ENCODE measurements around the gene SLC9A7. TPM values are rescaled to one million over a fixed set of nuclear protein-coding genes. Genes with fewer than 3 reads are reported as not detected.
"Not testable (repeated sequence)": the region's sequence is repeated elsewhere in the genome, so short reads cannot be mapped to it uniquely, and the experiment has no call there.

The SLC9A7 gene
- total RNA-seq, 2 donors from 2014 or later: 1.6 to 2.8 TPM

GRCh38 chrX:46737462-46737861, 21.5 kb downstream of the SLC9A7 start:
- Mint-ChIP-seq H3K36me3 (ENCODE audit: low read depth) (no peaks in the 10 kb centered on the region), H3K27ac (no peak overlapping the region), H3K27me3 (no peaks in the 10 kb centered on the region), H3K4me1 (no peaks in the 10 kb centered on the region), H3K4me3 (no peak overlapping the region)
- DNase-seq (no peak), ATAC-seq (no peak)
- no peaks in the 10 kb centered on the region for H3K9me3 ChIP-seq (ENCODE audit: control insufficient read depth, low read length, poor library complexity, severe bottlenecking)

GRCh38 chrX:46737041-46737440, 21.9 kb downstream of the SLC9A7 start:
- no peak overlapping the region for H3K4me3 Mint-ChIP-seq
- no peak overlapping the region for H3K27ac Mint-ChIP-seq
- H3K36me3 Mint-ChIP-seq (ENCODE audit: low read depth): no peaks in the 10 kb centered on the region
- no peaks in the 10 kb centered on the region for H3K27me3 Mint-ChIP-seq
- no peaks in the 10 kb centered on the region for H3K4me1 Mint-ChIP-seq
- no peak for ATAC-seq
- no peaks in the 10 kb centered on the region for H3K9me3 ChIP-seq (ENCODE audit: control insufficient read depth, low read length, poor library complexity, severe bottlenecking)
- DNase-seq: no peak

GRCh38 chrX:46735622-46736021, 23.3 kb downstream of the SLC9A7 start:
- H3K9me3 ChIP-seq (ENCODE audit: control insufficient read depth, low read length, poor library complexity, severe bottlenecking): no peaks in the 10 kb centered on the region
- no peak for DNase-seq
- Mint-ChIP-seq H3K36me3 (ENCODE audit: low read depth) (no peaks in the 10 kb centered on the region), H3K4me1 (no peaks in the 10 kb centered on the region), H3K27ac (no peak overlapping the region), H3K27me3 (no peaks in the 10 kb centered on the region), H3K4me3 (no peak overlapping the region)
- ATAC-seq: no peak

GRCh38 chrX:46733226-46733625, 25.7 kb downstream of the SLC9A7 start:
- DNase-seq (no peak), ATAC-seq (no peak)
- Mint-ChIP-seq H3K4me1 (peaks cover 2% of the 10 kb centered on the region), H3K27ac (no peak overlapping the region), H3K27me3 (no peaks in the 10 kb centered on the region), H3K4me3 (no peak overlapping the region), H3K36me3 (ENCODE audit: low read depth) (no peaks in the 10 kb centered on the region)
- no peaks in the 10 kb centered on the region for H3K9me3 ChIP-seq (ENCODE audit: control insufficient read depth, low read length, poor library complexity, severe bottlenecking)

GRCh38 chrX:46730765-46731164, 28.2 kb downstream of the SLC9A7 start:
- H3K27ac Mint-ChIP-seq: no peak overlapping the region
- H3K4me1 Mint-ChIP-seq: peaks cover 4% of the 10 kb centered on the region
- DNase-seq (no peak), ATAC-seq (no peak)
- H3K36me3 Mint-ChIP-seq (ENCODE audit: low read depth): no peaks in the 10 kb centered on the region
- H3K27me3 Mint-ChIP-seq: no peaks in the 10 kb centered on the region
- no peaks in the 10 kb centered on the region for H3K9me3 ChIP-seq (ENCODE audit: control insufficient read depth, low read length, poor library complexity, severe bottlenecking)
- no peak overlapping the region for H3K4me3 Mint-ChIP-seq

GRCh38 chrX:46727441-46727840, 31.5 kb downstream of the SLC9A7 start:
- no peaks in the 10 kb centered on the region for H3K27me3 Mint-ChIP-seq
- no peak for ATAC-seq
- peaks cover 4% of the 10 kb centered on the region for H3K4me1 Mint-ChIP-seq
- H3K9me3 ChIP-seq (ENCODE audit: control insufficient read depth, low read length, poor library complexity, severe bottlenecking): no peaks in the 10 kb centered on the region
- no peak overlapping the region for H3K4me3 Mint-ChIP-seq
- H3K36me3 Mint-ChIP-seq (ENCODE audit: low read depth): no peaks in the 10 kb centered on the region
- no peak overlapping the region for H3K27ac Mint-ChIP-seq
- DNase-seq: no peak

GRCh38 chrX:46723569-46723927, 35.4 kb downstream of the SLC9A7 start:
- not testable (repeated sequence) for ATAC-seq; H3K27me3 Mint-ChIP-seq; H3K4me3 Mint-ChIP-seq; DNase-seq; H3K9me3 ChIP-seq (ENCODE audit: control insufficient read depth, low read length, poor library complexity, severe bottlenecking); H3K27ac Mint-ChIP-seq; H3K4me1 Mint-ChIP-seq; H3K36me3 Mint-ChIP-seq (ENCODE audit: low read depth)

- Mint-ChIP-seq H3K27me3 (no peaks in the 10 kb centered on the region), H3K4me1 (peaks cover 2% of the 10 kb centered on the region), H3K36me3 (ENCODE audit: low read depth) (no peaks in the 10 kb centered on the region), H3K4me3 (no peak overlapping the region), H3K27ac (no peak overlapping the region)
- ATAC-seq (no peak), DNase-seq (no peak)
- no peaks in the 10 kb centered on the region for H3K9me3 ChIP-seq (ENCODE audit: control insufficient read depth, low read length, poor library complexity, severe bottlenecking)
Measured at GRCh38 chrX:46722742-46723568, 36.0 kb downstream of the SLC9A7 start.

- Mint-ChIP-seq H3K27me3 (no peaks in the 10 kb centered on the region), H3K36me3 (ENCODE audit: low read depth) (no peaks in the 10 kb centered on the region), H3K4me3 (no peak overlapping the region), H3K4me1 (peaks cover under 1% of the 10 kb centered on the region), H3K27ac (no peak overlapping the region)
- DNase-seq: no peak
- no peaks in the 10 kb centered on the region for H3K9me3 ChIP-seq (ENCODE audit: control insufficient read depth, low read length, poor library complexity, severe bottlenecking)
- ATAC-seq: no peak
Measured at GRCh38 chrX:46716796-46717195, 42.1 kb downstream of the SLC9A7 start.

GRCh38 chrX:46715997-46716396, 42.9 kb downstream of the SLC9A7 start:
- no peaks in the 10 kb centered on the region for H3K27me3 Mint-ChIP-seq
- no peaks in the 10 kb centered on the region for H3K9me3 ChIP-seq (ENCODE audit: control insufficient read depth, low read length, poor library complexity, severe bottlenecking)
- ATAC-seq (no peak), DNase-seq (no peak)
- no peaks in the 10 kb centered on the region for H3K36me3 Mint-ChIP-seq (ENCODE audit: low read depth)
- no peak overlapping the region for H3K4me3 Mint-ChIP-seq
- peaks cover 3% of the 10 kb centered on the region for H3K4me1 Mint-ChIP-seq
- no peak overlapping the region for H3K27ac Mint-ChIP-seq

GRCh38 chrX:46715530-46715929, 43.4 kb downstream of the SLC9A7 start:
- Mint-ChIP-seq H3K36me3 (ENCODE audit: low read depth) (no peaks in the 10 kb centered on the region), H3K27me3 (no peaks in the 10 kb centered on the region)
- no peak for ATAC-seq

GRCh38 chrX:46713672-46714490, 45.0 kb downstream of the SLC9A7 start:
- no peak for ATAC-seq
- H3K27ac Mint-ChIP-seq: no peak overlapping the region

More at GRCh38 chrX:46715530-46715929, 43.4 kb downstream of the SLC9A7 start:
- H3K4me1 Mint-ChIP-seq: peaks cover 3% of the 10 kb centered on the region
- no peak overlapping the region for H3K27ac Mint-ChIP-seq
- DNase-seq: no peak
- H3K9me3 ChIP-seq (ENCODE audit: control insufficient read depth, low read length, poor library complexity, severe bottlenecking): no peaks in the 10 kb centered on the region
- no peak overlapping the region for H3K4me3 Mint-ChIP-seq

GRCh38 chrX:46712764-46713163, 46.2 kb downstream of the SLC9A7 start:
- peaks cover 7% of the 10 kb centered on the region for H3K4me1 Mint-ChIP-seq

More at GRCh38 chrX:46713672-46714490, 45.0 kb downstream of the SLC9A7 start:
- Mint-ChIP-seq H3K4me1 (peaks cover 7% of the 10 kb centered on the region), H3K27me3 (no peaks in the 10 kb centered on the region), H3K36me3 (ENCODE audit: low read depth) (no peaks in the 10 kb centered on the region), H3K4me3 (no peak overlapping the region)
- no peak for DNase-seq
- H3K9me3 ChIP-seq (ENCODE audit: control insufficient read depth, low read length, poor library complexity, severe bottlenecking): no peaks in the 10 kb centered on the region

More at GRCh38 chrX:46712764-46713163, 46.2 kb downstream of the SLC9A7 start:
- ATAC-seq: no peak
- no peaks in the 10 kb centered on the region for H3K27me3 Mint-ChIP-seq
- no peak overlapping the region for H3K27ac Mint-ChIP-seq
- H3K4me3 Mint-ChIP-seq: no peak overlapping the region
- no peaks in the 10 kb centered on the region for H3K9me3 ChIP-seq (ENCODE audit: control insufficient read depth, low read length, poor library complexity, severe bottlenecking)
- H3K36me3 Mint-ChIP-seq (ENCODE audit: low read depth): no peaks in the 10 kb centered on the region
- no peak for DNase-seq

All from T-helper 17 cell (primary cell).